Body of pancreas (tissue), 4 donors: ENCODE data around the gene PLXNB3. TPM values are rescaled to one million over a fixed set of nuclear protein-coding genes. Genes with fewer than 3 reads are reported as not detected.

Source experiments
- ATAC-seq: fragments of 150-250 bp; one replicate; pipeline ENCODE4 v1.9.1; 2016
- DNase-seq, 4 donors: peaks; one replicate each; pipeline ENCODE4 v3.0.0-alpha.2; 2019
- H3K27ac ChIP-seq, 4 donors: fragments of 200-600 bp; sonication (generic); 1 replicate in 3 of 4; 2 replicates in 1 of 4; pipeline versions ENCODE4 v1.5.1 to v1.6.1; 2016 to 2019; ENCODE audit warnings: mild to moderate bottlenecking in 1 of 4, mixed read lengths in 1 of 4, moderate library complexity in 1 of 4
- H3K27me3 ChIP-seq, 2 donors: fragments of 200-600 bp; sonication (generic); one replicate each; pipeline ENCODE4 v1.6.0; 2016; ENCODE audit warnings: mild to moderate bottlenecking in 1 of 2
- H3K36me3 ChIP-seq, 2 donors: fragments of 200-600 bp; sonication (generic); replicated peaks in 1 of 2; 2 replicates each; pipeline ENCODE4 v1.5.1; 2016; ENCODE audit warnings: low read depth in 2 of 2; ENCODE audit not compliant: insufficient read depth in 1 of 2
- H3K4me1 ChIP-seq: fragments of 200-600 bp; sonication (generic); one replicate; pipeline ENCODE4 v1.6.0; 2016
- H3K4me3 ChIP-seq, 2 donors: fragments of 200-600 bp; sonication (generic); 1 replicate in 1 of 2; 2 replicates in 1 of 2; pipeline ENCODE4 v1.5.1; 2016 to 2019
- H3K9me3 ChIP-seq, 3 donors: fragments of 200-600 bp; sonication (generic); 1 replicate in 2 of 3; 2 replicates in 1 of 3; pipeline ENCODE4 v1.5.1; 2016
- POLR2A ChIP-seq, 3 donors: fragments of 450-650 bp; IDR thresholded peaks; one replicate each; pipeline ENCODE4 v1.6.1; 2016; ENCODE audit warnings: antibody characterized with exemption in 3 of 3, mild to moderate bottlenecking in 2 of 3
- WGBS, 2 donors: methylation state at CpG; one replicate each; pipeline ENCODE4 v1.1.5; 2017; 5-methylcytosine and 5-hydroxymethylcytosine counted together
- intact Hi-C: fragments of 100-400 bp; cut with DNase I; formaldehyde crosslinking; loops from one replicate; pipeline ENCODE4 v1.15.1; 2023
- total RNA-seq, 2 donors: library from RNA; depleted of rRNA; stranded (reverse); fragments of >200 nt; gene quantifications; one replicate each; pipeline ENCODE4 v1.1.0, GENCODE V29; 2016
- TF ChIP-seq, protein P1 (sequence below), 7 experiments: fragments of 450-650 bp in 4 of 7; fragments of 200-600 bp in 3 of 7; sonication (generic) in 3 of 7; IDR thresholded peaks; one replicate each; pipeline ENCODE4 v1.5.1; 2016 to 2019; ENCODE audit warnings: antibody characterized with exemption in 7 of 7

PLXNB3 gene
- total RNA-seq, 2 donors from 2014 or later, result 4.2 to 13.2 TPM

DNA sequence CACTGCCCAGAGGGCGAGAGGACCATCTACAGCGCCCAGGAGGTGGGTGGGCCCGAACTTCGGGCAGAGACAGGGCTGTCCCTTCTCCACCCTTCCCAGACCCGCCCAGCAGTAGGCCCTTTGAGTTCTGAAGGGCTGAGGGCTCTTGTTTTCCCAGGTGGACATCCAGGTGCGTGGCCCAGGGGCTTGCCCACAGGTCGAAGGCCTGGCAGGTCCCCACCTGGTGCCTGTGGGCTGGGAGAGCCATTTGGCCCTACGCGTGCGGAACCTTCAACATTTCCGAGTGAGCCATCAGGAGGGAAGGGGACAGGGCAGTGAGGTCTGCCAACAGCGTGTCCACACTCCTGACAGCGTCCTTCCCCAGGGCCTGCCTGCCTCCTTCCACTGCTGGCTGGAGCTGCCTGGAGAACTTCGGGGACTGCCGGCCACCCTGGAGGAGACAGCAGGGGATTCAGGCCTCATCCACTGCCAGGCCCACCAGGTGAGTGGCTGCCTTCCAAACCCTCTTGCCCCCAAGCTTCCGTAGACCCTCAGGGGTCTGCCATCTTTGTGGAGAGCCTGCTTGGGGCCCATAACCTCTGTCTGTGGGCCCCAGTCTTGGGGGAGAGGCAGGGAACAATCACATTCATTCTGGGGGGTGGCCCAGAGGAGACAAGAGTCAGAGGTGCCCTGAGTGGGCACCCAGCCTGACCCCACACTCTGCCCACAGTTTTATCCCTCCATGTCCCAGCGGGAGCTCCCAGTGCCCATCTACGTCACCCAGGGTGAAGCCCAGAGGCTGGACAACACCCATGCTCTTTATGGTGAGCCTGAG is 6.8 kb downstream of the PLXNB3 start:
- 95% methylated on average over 10 of the region's 18 CpGs; no CpG with 5 or more reads in 1 of the 2 donors for WGBS, 2 donors
- Histone ChIP-seq H3K4me1 (no peaks in the 10 kb centered on the region), H3K36me3 (no peaks in the 10 kb centered on the region), H3K27me3 (no peaks in the 10 kb centered on the region), H3K27ac (no peak overlapping the region), H3K9me3 (no peaks in the 10 kb centered on the region), H3K4me3 (no peak overlapping the region)
- intact Hi-C loops, result no loop called here
- ATAC-seq (no peak), DNase-seq (no peak)
- TF ChIP-seq, protein P1, sequence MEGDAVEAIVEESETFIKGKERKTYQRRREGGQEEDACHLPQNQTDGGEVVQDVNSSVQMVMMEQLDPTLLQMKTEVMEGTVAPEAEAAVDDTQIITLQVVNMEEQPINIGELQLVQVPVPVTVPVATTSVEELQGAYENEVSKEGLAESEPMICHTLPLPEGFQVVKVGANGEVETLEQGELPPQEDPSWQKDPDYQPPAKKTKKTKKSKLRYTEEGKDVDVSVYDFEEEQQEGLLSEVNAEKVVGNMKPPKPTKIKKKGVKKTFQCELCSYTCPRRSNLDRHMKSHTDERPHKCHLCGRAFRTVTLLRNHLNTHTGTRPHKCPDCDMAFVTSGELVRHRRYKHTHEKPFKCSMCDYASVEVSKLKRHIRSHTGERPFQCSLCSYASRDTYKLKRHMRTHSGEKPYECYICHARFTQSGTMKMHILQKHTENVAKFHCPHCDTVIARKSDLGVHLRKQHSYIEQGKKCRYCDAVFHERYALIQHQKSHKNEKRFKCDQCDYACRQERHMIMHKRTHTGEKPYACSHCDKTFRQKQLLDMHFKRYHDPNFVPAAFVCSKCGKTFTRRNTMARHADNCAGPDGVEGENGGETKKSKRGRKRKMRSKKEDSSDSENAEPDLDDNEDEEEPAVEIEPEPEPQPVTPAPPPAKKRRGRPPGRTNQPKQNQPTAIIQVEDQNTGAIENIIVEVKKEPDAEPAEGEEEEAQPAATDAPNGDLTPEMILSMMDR (IDR thresholded peaks at IDR 0.05), result no peak
- no peak for TF ChIP-seq POLR2A (IDR thresholded peaks at IDR 0.05)

DNA sequence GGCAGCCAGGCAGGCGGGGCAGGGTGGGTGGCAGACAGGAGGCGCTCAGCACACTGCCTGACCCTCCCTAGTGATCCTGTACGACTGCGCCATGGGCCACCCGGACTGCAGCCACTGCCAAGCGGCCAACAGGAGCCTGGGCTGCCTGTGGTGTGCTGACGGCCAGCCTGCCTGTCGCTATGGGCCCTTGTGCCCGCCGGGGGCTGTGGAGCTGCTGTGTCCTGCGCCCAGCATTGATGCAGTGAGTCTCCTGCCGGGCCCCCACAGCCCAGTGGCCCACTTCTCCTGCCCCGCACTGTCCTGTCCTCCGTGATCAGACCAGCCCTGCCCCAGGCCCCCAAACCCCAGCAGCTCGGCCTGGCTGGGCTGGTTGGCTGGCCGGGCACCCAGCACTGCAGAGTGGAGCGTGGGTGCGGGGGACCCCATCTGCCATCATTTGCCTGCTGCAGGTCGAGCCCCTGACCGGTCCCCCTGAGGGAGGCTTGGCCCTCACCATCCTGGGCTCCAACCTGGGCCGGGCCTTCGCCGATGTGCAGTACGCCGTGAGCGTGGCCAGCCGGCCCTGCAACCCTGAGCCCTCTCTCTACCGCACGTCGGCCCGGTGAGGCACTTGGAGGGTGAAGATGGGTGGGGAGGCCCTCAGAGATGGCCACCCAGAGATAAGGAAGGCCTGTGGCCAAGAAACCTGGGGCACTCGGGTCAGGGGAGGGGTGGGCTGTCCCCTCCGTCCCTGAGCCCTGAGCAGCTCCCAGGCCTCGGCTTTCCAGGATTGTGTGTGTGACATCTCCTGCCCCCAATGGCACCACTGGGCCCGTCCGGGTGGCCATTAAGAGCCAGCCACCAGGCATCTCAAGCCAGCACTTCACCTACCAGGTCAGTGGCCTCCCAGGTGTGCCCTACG is 7.6 kb downstream of the PLXNB3 start:
- H3K4me1 ChIP-seq, result no peaks in the 10 kb centered on the region
- no peak for ATAC-seq
- H3K4me3 ChIP-seq, result no peak overlapping the region
- TF ChIP-seq, protein P1 (IDR thresholded peaks at IDR 0.05), result no peak
- no peak for TF ChIP-seq POLR2A (IDR thresholded peaks at IDR 0.05)
- H3K27me3 ChIP-seq, result no peaks in the 10 kb centered on the region
- H3K27ac ChIP-seq, result no peak overlapping the region
- DNase-seq, result peak in 1 of 4 donors; percentile 3
- intact Hi-C loops, result no loop called here
- 69% methylated on average over 8 of the region's 37 CpGs; no CpG with 5 or more reads in 1 of the 2 donors for WGBS, 2 donors
- H3K9me3 ChIP-seq, result no peaks in the 10 kb centered on the region
- no peaks in the 10 kb centered on the region for H3K36me3 ChIP-seq

DNA sequence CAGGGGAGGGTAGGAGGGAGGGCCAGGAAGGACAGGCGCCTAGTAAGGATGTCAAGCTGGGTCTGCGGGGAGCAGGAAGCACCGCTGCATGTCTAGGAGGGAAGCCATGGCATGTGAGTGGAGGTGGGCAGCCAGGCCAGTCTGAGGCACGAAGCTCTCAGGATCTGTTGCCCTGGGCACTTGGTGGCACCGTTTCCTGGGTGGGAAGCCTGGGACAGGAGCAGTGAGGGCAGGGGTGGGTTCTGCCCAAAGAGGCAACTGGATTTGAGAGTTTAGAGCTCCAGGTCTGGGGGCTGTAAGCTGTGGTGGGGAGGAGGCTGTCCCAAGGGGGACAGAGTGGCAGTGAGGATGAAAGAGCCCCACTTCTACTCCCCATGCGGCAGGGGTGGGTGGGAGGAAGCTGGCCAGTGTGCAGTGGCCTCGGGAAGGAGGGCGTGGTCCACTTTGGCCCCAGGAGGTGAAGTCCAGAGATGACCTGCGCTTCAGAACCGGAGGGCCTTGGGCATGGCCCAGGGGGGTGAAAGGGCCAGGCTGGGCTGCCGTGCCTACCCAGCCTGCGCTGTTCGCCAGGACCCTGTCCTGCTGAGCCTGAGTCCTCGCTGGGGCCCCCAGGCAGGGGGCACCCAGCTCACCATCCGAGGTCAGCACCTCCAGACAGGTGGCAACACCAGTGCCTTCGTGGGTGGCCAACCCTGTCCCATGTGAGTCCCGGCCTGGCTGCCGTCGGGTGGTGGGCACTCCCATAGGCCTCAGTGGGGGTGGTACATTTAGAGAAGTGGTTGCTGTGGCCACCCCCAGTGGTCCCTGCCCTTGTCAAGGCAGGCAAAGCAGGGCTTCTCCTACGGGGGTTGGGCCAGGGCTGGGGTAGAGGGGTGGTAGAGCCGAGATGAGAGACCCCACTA is 8.5 kb downstream of the PLXNB3 start:
- Histone ChIP-seq H3K4me3 (no peak overlapping the region), H3K9me3 (no peaks in the 10 kb centered on the region), H3K4me1 (no peaks in the 10 kb centered on the region), H3K27ac (no peak overlapping the region), H3K27me3 (no peaks in the 10 kb centered on the region), H3K36me3 (no peaks in the 10 kb centered on the region)
- no peak for ATAC-seq
- no peak for DNase-seq
- intact Hi-C loops, result no loop called here
- TF ChIP-seq POLR2A (IDR thresholded peaks at IDR 0.05), result no peak
- TF ChIP-seq, protein P1 (IDR thresholded peaks at IDR 0.05), result no peak
- WGBS, 2 donors, result 50 to 84% methylated on average over 2 to 11 of the region's 21 CpGs

DNA sequence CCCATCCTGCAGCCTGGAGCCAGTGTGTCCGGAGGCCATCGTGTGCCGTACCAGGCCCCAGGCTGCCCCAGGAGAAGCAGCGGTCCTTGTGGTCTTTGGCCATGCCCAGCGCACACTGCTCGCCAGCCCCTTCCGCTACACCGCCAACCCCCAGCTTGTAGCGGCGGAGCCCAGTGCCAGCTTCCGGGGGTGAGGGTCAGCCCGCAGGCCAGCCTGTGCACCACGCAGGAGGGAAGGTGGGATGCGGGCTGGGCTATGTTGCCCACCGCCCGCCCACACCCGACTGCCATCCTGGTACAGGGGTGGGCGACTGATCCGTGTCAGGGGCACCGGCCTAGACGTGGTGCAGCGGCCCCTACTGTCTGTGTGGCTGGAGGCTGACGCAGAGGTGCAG is 9.2 kb downstream of the PLXNB3 start:
- DNase-seq, result peak in 1 of 4 donors; percentile 6
- Histone ChIP-seq H3K27ac (no peak overlapping the region), H3K9me3 (no peaks in the 10 kb centered on the region), H3K27me3 (no peaks in the 10 kb centered on the region), H3K4me3 (no peak overlapping the region), H3K4me1 (no peaks in the 10 kb centered on the region), H3K36me3 (no peaks in the 10 kb centered on the region)
- intact Hi-C loops, result no loop called here
- TF ChIP-seq, protein P1 (IDR thresholded peaks at IDR 0.05), result no peak
- TF ChIP-seq POLR2A (IDR thresholded peaks at IDR 0.05), result no peak
- no peak for ATAC-seq
- WGBS, 2 donors, result no CpG with 5 or more reads among the region's 23 CpGs
